MG63 (cell line): Measurements from ENCODE around the gene SLC9A6. TPM values are rescaled to one million over a fixed set of nuclear protein-coding genes. Genes with fewer than 3 reads are reported as not detected.
A peak's percentile ranks its signal among the peaks of the same experiment; 100 is the strongest.

Experiments
- DNase-seq: peaks from one replicate; pipeline ENCODE4 v3.0.0-alpha.2; 2020
- H3K27me3 ChIP-seq: fragments of 250-450 bp; sonication (Bioruptor Pico); 2 replicates; pipeline ENCODE4 v1.5.1; 2020; ENCODE audit warnings: mild to moderate bottlenecking, moderate library complexity
- H3K36me3 ChIP-seq: fragments of 250-450 bp; sonication (Bioruptor Pico); 2 replicates; pipeline ENCODE4 v1.5.1; 2020; ENCODE audit warnings: mild to moderate bottlenecking, moderate library complexity
- H3K4me3 ChIP-seq: fragments of 250-450 bp; sonication (Bioruptor Pico); 2 replicates; pipeline ENCODE4 v1.5.1; 2020; ENCODE audit warnings: mild to moderate bottlenecking, moderate library complexity
- H3K9me3 ChIP-seq: fragments of 250-450 bp; sonication (Bioruptor Pico); 2 replicates; pipeline ENCODE4 v1.5.1; 2020; ENCODE audit warnings: mild to moderate bottlenecking, moderate library complexity
- total RNA-seq: library from RNA; depleted of rRNA; stranded (reverse); fragments of >200 nt; shearing (Covaris generic); gene quantifications from 2 replicates; pipeline ENCODE4 v1.2.3, GENCODE V29; 2014; ENCODE audit warnings: low replicate concordance

Gene SLC9A6
- total RNA-seq, 1 experiment from 2014 or later: 10.0 TPM

DNA sequence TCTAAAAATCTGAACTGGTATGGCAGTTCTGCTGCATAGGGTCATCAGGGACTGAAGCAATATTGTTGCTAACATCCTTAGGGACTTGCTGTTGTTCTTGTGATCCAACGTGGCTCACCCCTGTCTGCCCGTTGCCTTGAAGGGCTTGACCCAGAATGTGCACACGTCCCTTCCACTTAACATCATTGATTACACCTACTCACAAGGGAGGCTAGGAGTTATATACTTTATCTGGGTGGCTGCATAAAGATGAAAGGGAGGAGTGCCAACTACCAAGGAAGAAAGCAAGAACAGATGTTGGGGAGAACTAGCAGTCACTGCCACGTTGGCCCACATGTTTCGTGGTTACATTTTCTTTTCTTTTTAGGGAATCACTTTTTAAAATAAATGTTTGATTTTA is 34.0 kb downstream of the SLC9A6 start:
- Histone ChIP-seq H3K4me3 (no peak overlapping the region), H3K27me3 (no peaks in the 10 kb centered on the region), H3K9me3 (no peaks in the 10 kb centered on the region), H3K36me3 (no peaks in the 10 kb centered on the region)
- DNase-seq: no peak

DNA sequence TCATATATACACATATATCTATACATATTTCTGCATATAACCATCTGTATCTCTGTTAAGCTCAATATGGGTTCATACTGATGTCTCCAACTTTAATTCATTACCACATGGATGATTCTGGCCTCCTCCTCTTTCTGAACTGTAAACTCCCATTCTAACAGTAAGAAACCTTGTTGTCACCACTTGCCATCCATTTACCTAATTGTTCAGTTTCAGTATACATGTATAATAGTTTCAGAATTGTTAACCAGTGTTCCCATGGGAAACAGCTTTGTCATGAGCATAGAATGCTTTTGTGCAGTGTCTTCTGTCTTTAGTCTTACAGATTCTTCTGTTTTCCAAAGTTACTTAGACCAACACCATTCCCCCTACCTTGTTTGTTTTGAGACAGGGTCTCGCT is 35.9 kb downstream of the SLC9A6 start:
- H3K4me3 ChIP-seq: no peak overlapping the region
- no peaks in the 10 kb centered on the region for H3K27me3 ChIP-seq
- no peaks in the 10 kb centered on the region for H3K9me3 ChIP-seq
- DNase-seq: no peak
- H3K36me3 ChIP-seq: no peaks in the 10 kb centered on the region

DNA sequence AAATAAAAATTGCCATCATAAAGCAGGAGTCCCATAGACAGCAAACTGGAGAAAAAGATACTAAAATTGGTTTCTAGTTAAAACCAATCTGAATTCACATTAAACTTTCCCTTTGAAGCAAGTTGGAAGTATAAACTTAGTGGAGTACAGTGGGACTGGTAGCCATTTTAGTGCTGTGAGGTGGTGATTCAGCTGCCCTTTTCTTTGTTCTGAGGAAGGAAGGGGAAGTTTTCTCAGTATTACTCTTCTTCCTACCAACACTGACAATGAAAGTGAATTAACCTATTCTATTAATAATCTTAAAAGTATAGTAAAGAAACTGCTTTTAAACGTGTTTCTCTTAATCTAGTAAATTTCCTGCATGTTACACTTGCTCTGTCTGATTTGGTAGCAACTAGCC is 36.7 kb downstream of the SLC9A6 start:
- DNase-seq: no peak
- Histone ChIP-seq H3K9me3 (no peaks in the 10 kb centered on the region), H3K36me3 (no peaks in the 10 kb centered on the region), H3K27me3 (no peaks in the 10 kb centered on the region), H3K4me3 (no peak overlapping the region)

DNA sequence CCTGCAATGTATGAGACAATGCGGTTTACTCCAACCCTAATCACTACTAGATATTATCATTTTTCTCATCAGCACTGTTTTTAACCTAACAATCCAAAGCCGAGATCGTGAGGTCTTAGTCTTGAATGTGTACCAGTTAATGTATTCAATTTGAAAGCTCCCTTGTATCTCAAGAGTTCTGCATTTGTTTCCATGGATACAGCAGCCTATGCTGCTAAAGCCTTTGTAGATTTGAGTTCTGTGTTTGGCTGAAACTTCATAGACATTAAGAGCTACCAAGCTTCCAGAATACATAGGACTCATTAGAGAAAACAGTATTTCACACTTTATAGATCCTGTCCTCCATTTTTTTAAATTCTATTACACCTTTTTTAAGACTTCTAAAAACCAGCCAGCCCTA is 39.9 kb downstream of the SLC9A6 start:
- Histone ChIP-seq H3K27me3 (no peaks in the 10 kb centered on the region), H3K36me3 (no peaks in the 10 kb centered on the region), H3K4me3 (no peak overlapping the region), H3K9me3 (no peaks in the 10 kb centered on the region)
- no peak for DNase-seq

DNA sequence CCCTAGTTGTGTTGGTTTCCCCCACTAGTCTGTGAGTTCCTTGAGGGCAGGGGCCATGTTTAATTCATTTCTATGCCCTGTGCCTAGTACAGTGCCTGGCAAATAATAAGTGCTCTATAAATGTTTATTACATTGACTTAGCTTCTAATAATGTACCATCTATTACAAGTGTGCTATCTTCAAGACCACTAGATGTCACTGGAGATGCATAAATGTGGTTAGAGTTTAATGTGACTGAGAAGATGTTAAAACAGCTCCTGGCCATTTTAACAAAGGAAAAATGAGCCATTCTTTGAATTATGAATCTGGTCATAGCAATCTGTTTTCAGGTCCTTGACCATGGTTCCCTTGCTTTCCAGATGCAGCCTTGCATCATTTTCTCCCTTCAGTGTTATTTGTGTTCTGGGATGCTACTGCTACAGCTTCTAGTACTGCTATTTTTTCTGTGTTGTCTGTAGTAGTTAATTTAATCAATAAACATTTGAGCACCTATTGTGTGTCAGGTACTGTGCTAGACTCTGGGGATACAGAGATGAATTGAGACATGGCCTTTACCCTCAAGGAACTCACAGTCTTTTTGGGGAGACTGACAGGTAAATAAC is 43.2 kb downstream of the SLC9A6 start:
- no peak overlapping the region for H3K4me3 ChIP-seq
- no peak for DNase-seq
- no peaks in the 10 kb centered on the region for H3K9me3 ChIP-seq
- no peaks in the 10 kb centered on the region for H3K36me3 ChIP-seq
- no peaks in the 10 kb centered on the region for H3K27me3 ChIP-seq

DNA sequence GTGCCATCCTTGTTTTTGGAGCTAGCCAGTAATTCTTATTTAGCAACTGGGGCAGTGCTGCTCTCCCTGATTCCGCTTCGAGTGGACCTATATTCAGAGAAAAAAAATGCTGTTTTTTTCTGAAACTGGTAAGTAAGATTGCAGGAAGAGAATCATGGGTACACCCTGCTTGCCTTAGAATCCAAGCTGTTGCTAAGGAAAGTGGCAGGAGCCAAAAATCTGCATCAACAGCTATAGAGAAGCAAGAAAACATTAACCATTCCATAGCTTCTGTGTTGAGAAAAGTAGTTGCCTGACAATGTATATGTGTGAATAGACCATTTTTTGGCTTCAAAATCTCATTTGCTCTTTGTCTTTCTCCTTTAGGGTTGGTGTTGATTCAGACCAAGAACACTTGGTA is 44.5 kb downstream of the SLC9A6 start:
- Histone ChIP-seq H3K9me3 (no peaks in the 10 kb centered on the region), H3K36me3 (no peaks in the 10 kb centered on the region), H3K4me3 (no peak overlapping the region), H3K27me3 (no peaks in the 10 kb centered on the region)
- no peak for DNase-seq

DNA sequence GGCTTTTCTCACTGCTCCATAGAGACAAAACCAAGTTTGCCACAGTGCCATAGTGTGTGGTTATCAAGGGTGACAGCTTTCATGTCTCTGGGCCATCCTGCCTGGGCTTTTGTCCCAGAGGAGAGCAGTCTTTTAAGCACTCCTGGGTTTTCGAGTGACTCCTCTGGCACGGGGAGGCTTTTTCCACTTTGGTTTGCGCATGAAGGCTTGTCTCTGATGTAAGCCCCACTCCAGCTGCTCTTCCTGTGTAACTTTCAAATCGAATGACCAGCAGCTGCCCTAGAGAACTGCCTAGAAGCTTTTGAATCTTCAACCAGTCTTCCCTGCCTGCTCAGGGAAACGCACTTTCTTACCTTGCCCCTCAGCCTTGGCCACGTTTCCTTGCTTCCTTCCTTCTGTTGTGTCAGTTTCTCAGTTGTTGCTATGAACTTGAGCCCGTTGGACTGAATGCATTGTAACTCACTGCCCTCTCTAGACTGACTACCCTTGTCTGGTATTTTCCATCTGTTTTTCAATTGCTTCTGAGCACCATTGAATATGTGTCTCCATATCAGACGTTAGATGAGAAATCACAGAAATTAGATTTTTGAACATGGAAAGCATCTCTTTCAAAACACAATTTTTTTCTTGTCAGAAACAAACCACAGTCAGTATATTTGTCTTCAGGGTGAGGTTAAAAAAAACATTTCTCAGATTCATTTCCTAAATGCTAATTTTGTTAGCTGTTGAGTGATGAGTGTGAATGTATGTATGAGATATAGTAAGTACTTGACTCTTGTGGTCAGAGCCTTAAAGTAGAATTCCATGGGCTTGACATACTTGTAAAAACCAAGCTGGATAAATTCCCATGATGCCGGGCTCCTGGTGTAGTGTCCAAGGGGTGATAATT is 45.3 kb downstream of the SLC9A6 start:
- Histone ChIP-seq H3K27me3 (no peaks in the 10 kb centered on the region), H3K9me3 (no peaks in the 10 kb centered on the region), H3K4me3 (no peak overlapping the region), H3K36me3 (no peaks in the 10 kb centered on the region)
- DNase-seq: peak; percentile 78

DNA sequence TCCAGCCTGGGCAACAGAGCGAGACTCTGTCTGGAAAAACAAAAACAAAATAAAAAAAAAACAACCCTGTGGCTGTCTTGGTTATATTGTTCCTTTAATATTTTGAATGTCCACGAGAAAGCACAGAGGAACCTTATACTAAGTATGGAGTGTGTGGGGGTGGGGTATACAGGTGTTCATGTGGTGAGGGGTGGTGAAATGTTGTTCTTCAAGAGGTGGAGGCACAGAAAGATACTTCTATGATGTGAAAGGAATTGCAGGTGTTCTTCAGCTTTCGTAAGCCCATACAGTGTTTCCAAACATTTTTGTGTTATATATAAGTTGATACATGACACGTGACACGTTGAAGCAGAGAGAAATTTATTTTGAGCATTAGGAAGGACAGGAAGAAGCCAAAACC is 46.4 kb downstream of the SLC9A6 start:
- H3K4me3 ChIP-seq: no peak overlapping the region
- DNase-seq: no peak
- no peaks in the 10 kb centered on the region for H3K36me3 ChIP-seq
- H3K27me3 ChIP-seq: no peaks in the 10 kb centered on the region
- no peaks in the 10 kb centered on the region for H3K9me3 ChIP-seq

DNA sequence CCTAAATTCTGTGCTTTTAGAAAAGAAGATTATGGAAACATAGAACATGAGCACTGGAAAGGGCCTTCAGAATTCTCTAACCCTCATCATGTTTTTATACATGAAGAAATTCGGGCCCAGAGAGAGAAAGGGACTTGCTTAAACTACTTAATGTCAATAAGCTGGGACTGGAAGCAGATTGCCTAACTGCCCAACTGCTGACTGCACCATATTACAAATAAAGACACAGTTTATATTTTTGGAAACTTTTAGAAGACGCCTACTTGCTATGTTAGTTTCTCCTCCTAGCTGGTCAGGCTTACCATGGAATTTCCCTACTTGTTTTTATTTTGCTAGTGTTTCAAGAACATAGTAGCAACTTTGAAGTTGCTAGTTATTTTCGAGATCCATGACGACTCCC is 47.1 kb downstream of the SLC9A6 start:
- Histone ChIP-seq H3K36me3 (no peaks in the 10 kb centered on the region), H3K4me3 (no peak overlapping the region), H3K9me3 (no peaks in the 10 kb centered on the region), H3K27me3 (no peaks in the 10 kb centered on the region)
- no peak for DNase-seq

DNA sequence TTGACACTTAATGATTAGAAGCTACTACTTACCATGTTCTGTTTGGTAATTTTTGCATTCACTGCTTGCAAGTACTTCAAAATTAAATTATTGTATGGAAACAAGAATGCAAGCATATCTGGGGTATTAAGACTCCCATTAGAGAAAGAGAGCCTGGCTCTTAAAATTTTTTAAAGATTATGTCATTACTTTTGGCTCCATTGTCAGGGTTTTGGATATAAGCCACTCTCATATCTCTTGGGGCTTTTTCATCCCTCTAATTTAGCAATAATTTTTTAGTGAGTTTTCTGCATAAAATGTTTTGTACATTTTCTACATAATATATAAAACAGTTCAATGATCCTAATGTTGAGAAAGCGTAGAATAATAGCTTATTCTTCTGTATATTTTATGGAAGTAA is 49.4 kb downstream of the SLC9A6 start:
- Histone ChIP-seq H3K4me3 (no peak overlapping the region), H3K36me3 (no peaks in the 10 kb centered on the region), H3K27me3 (no peaks in the 10 kb centered on the region), H3K9me3 (no peaks in the 10 kb centered on the region)
- no peak for DNase-seq

DNA sequence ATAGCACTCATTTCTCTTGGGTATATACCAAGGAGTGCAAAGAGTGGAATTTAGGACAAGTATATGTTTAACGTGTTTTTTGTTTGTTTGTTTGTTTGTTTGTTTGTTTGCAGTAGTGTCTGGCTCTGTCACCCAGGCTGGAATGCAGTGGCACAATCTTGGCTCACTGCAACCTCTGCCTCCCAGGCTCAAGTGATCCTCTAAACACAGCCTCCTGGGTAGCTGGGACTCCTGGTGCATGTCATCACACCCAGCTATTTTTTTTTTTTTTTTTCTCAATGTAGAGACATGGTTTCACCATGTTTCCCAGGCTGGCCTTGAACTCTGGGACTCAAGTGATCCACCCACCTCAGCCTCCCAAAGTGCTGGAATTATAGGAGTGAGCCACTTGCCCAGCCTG is 50.4 kb downstream of the SLC9A6 start:
- DNase-seq: no peak
- Histone ChIP-seq H3K36me3 (no peaks in the 10 kb centered on the region), H3K4me3 (no peak overlapping the region), H3K27me3 (no peaks in the 10 kb centered on the region), H3K9me3 (no peaks in the 10 kb centered on the region)

DNA sequence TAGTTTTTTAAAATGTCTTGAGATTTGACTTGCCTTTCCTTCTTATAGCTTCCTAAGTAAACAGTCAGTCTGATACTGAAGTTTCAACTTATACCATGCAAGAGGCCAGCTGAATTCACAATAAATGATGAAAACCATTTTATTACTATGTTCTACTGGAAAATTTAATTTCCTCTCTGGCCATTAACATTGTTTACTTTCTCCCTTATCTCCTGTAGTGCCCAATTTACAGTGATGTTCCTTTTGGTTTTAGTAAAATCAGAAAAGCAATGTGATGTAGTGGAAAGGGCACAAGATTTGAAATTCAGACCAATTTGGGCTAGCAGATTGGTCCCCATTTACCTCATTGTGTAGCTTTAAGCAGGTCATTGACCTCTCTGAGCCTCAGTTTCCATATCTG is 54.2 kb downstream of the SLC9A6 start:
- Histone ChIP-seq H3K36me3 (no peaks in the 10 kb centered on the region), H3K9me3 (no peaks in the 10 kb centered on the region), H3K4me3 (no peak overlapping the region), H3K27me3 (no peaks in the 10 kb centered on the region)
- no peak for DNase-seq

DNA sequence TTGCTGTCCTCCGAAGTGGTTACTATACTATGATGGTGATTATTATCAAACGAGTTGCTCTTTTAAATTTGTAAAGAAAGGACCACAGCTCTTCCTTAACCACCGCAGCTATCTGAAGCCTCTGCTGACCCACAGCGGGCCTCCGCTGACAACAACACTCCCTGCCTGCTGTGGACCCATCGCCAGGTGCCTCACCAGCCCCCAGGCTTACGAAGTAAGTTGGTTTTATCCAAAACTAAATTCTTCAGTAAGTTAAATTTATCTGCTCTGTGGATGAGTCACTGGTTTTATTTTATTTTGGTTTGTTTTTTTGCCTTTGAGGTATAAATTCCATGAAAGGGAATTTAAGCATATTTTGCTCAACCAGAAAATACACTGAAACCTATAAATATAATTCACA is 54.7 kb downstream of the SLC9A6 start:
- DNase-seq: peak; percentile 7
- H3K27me3 ChIP-seq: no peaks in the 10 kb centered on the region
- no peak overlapping the region for H3K4me3 ChIP-seq

DNA sequence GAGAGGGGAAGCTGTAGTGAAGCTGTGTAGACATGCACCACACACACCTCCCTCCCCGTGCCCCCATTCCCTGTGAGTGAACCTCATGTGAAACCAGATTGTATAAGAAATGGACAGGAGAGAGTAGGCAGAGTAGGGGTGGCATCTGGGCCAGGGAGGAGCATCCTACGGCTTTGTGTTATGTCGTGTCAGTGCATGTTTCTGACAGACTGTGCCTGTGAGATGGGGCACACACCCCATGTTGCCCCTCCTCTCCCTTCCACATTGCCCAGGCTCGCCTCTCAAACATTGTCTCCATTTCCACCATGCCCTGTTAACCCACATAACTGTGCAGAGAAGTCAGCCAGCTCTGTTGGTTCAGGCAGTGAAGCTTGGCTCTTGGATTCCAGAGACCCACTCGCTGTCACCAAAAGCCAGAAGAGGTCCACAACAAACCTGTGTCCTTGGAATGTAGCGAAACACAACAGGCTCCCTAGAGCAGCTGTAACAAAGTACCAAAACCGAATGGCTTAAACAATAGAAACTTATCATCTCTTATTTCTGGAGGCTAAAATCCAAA is 56.1 kb downstream of the SLC9A6 start:
- Histone ChIP-seq H3K4me3 (no peak overlapping the region), H3K36me3 (no peaks in the 10 kb centered on the region), H3K27me3 (no peaks in the 10 kb centered on the region), H3K9me3 (no peaks in the 10 kb centered on the region)
- DNase-seq: no peak

More for the DNA sequence above, 54.7 kb downstream of the SLC9A6 start:
- no peaks in the 10 kb centered on the region for H3K36me3 ChIP-seq
- H3K9me3 ChIP-seq: no peaks in the 10 kb centered on the region

DNA sequence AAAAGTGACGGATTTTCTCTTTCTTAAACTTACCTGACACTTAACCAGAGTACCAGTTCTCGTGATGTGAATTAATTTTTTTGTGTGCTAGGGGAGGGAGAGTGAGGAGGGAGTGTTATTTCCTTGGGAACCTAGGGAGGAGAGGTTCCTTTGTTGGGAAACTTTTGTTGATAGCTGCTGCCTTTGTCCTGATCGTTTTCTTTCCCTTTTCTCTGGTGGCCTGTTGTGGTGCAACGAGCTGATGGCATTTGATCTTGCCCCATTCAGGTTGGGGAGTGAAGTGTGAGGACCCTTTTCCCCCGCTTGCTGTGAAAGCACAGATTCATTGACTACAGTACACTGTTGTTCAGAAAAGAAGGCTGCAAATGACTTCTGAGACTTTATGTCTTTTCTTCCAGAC is 59.8 kb downstream of the SLC9A6 start:
- no peaks in the 10 kb centered on the region for H3K27me3 ChIP-seq
- H3K9me3 ChIP-seq: no peaks in the 10 kb centered on the region

DNA sequence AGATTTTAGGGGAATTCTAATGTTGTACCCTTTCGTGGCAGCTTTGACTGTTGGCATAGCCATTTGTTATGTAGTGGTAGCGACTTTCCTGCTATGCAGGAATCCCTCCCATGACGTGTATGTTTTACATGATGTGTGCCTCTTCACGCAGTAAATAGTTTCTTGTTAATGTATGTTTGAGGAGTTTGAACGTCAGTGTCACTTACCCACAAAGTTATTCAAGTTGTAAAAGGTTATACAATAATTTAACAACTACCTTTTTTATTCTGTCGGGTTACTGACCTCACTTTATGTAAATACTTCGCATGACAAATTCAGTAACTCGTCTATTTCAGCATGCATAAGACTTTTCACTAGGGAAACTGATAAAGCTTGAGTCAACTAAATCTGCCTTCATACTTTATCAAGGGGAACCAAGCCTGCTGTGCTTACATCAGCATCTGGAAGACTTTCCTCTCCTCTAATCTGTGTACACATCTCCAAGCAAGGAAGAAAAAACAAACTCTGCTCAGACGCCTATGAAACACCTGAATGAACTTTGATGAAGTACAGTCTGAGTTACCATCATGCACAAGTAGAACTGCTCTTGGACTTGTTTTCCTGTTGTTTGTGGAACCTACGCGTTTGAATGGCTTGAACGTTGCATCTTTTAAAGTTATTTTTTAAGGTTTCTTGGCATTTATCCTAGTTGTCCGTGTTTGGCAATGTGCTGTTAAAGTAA is 61.2 kb downstream of the SLC9A6 start:
- no peaks in the 10 kb centered on the region for H3K36me3 ChIP-seq
- no peak overlapping the region for H3K4me3 ChIP-seq
- no peaks in the 10 kb centered on the region for H3K27me3 ChIP-seq
- H3K9me3 ChIP-seq: no peaks in the 10 kb centered on the region
- no peak for DNase-seq

More for the DNA sequence above, 59.8 kb downstream of the SLC9A6 start:
- H3K36me3 ChIP-seq: no peaks in the 10 kb centered on the region
- no peak for DNase-seq
- no peak overlapping the region for H3K4me3 ChIP-seq

DNA sequence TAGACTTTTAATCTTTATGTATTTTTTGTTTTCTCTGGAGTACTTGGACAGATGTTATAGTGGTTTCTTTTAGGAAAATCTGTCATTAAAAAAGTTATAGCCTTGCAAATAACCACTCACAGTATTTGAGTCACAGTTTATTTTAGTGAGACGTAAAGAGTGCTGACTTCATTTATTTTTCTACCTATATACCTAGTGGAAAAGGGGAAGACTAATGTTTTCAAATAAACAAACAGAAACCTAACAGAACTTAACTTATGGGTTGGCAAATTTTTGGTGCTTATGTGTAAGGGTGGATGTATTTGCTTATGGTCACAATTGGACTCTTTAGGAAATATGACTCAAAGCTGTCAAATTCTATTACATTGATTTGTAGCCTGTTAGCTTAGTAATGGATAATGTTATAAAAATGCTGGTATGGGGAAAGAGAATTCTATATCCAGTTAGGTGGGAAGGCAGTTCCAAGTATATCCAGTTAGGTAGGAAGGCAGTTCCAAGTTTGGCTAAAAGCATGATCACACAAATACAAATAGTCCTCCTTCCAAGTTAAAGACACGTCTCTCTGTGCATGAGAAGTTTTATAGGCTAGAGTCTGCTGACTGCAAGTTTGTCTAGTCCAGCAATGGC is 61.9 kb downstream of the SLC9A6 start:
- Histone ChIP-seq H3K27me3 (no peaks in the 10 kb centered on the region), H3K36me3 (no peaks in the 10 kb centered on the region), H3K9me3 (no peaks in the 10 kb centered on the region), H3K4me3 (no peak overlapping the region)
- peak; percentile 6 for DNase-seq
